Liver (tissue), 9 donors: ENCODE results near the gene DNAH8. TPM values are rescaled to one million over a fixed set of nuclear protein-coding genes. Genes with fewer than 3 reads are reported as not detected.

Experiments used
- DNase-seq: peaks from one replicate; pipeline ENCODE4 v3.0.0-alpha.2; 2017; ENCODE audit warnings: low spot score
- H3K27ac ChIP-seq, 2 donors: one replicate each; pipeline ENCODE4 v1.7.0; 2013; ENCODE audit warnings: inconsistent platforms in 2 of 2, low read length in 2 of 2, control low read depth in 1 of 2, low read depth in 1 of 2, mild to moderate bottlenecking in 1 of 2
- H3K27me3 ChIP-seq, 4 donors: one replicate each; pipeline versions ENCODE4 v1.6.1 to v1.7.0; 2013; ENCODE audit warnings: low read length in 3 of 4, inconsistent platforms in 1 of 4, mild to moderate bottlenecking in 1 of 4, moderate library complexity in 1 of 4; ENCODE audit not compliant: control insufficient read depth in 4 of 4, insufficient read depth in 4 of 4
- H3K36me3 ChIP-seq, 4 donors: one replicate each; pipeline versions ENCODE4 v1.6.1 to v1.7.0; 2013; ENCODE audit warnings: low read length in 3 of 4, mild to moderate bottlenecking in 3 of 4, low read depth in 1 of 4, moderate library complexity in 1 of 4; ENCODE audit not compliant: control insufficient read depth in 4 of 4, insufficient read depth in 3 of 4
- H3K4me1 ChIP-seq, 4 donors: one replicate each; pipeline versions ENCODE4 v1.6.1 to v1.7.0; 2013; ENCODE audit warnings: low read length in 3 of 4, mild to moderate bottlenecking in 3 of 4, moderate library complexity in 1 of 4; ENCODE audit not compliant: control insufficient read depth in 4 of 4, insufficient read depth in 4 of 4
- H3K4me3 ChIP-seq, 3 donors: one replicate each; pipeline versions ENCODE4 v1.6.1 to v1.7.0; 2013; ENCODE audit warnings: low read length in 3 of 3, control low read depth in 1 of 3, low read depth in 1 of 3, mild to moderate bottlenecking in 1 of 3
- H3K9ac ChIP-seq, 2 donors: one replicate each; pipeline ENCODE4 v1.7.0; 2013; ENCODE audit warnings: low read length in 2 of 2, mild to moderate bottlenecking in 2 of 2, moderate library complexity in 2 of 2, control low read depth in 1 of 2, low read depth in 1 of 2
- H3K9me3 ChIP-seq, 4 donors: one replicate each; pipeline versions ENCODE4 v1.6.1 to v1.7.0; 2013; ENCODE audit warnings: low read length in 3 of 4; ENCODE audit not compliant: control insufficient read depth in 4 of 4
- ATF3 ChIP-seq: IDR thresholded peaks from 2 replicates; pipeline ENCODE4 v1.6.1; 2016; ENCODE audit warnings: antibody characterized with exemption
- CTCF ChIP-seq: fragments of 150-350 bp; IDR thresholded peaks from 2 replicates; pipeline ENCODE4 v1.5.1; 2017; ENCODE audit warnings: improper control_type of control experiment, low read depth, low read length; ENCODE audit not compliant: missing input control
- EGR1 ChIP-seq, 2 donors: IDR thresholded peaks; 2 replicates each; pipeline ENCODE4 v1.6.1; 2016 to 2018; ENCODE audit warnings: antibody characterized with exemption in 2 of 2, low read depth in 2 of 2
- FOXA2 ChIP-seq: IDR thresholded peaks from 2 replicates; pipeline ENCODE4 v1.6.1; 2016; ENCODE audit warnings: antibody characterized with exemption
- HNF4A ChIP-seq, 2 donors: conservative IDR thresholded peaks; 2 replicates each; pipeline ENCODE4 v1.6.1; 2016; ENCODE audit warnings: antibody characterized with exemption in 2 of 2, mild to moderate bottlenecking in 2 of 2
- RAD21 ChIP-seq, 2 donors: IDR thresholded peaks; 2 replicates each; pipeline ENCODE4 v1.6.1; 2016; ENCODE audit warnings: antibody characterized with exemption in 2 of 2, mild to moderate bottlenecking in 2 of 2
- RXRA ChIP-seq, 2 donors: IDR thresholded peaks; 2 replicates each; pipeline ENCODE4 v1.6.1; 2017 to 2018; ENCODE audit warnings: antibody characterized with exemption in 2 of 2, mild to moderate bottlenecking in 1 of 2
- TAF1 ChIP-seq: conservative IDR thresholded peaks from 2 replicates; pipeline ENCODE4 v1.6.1; 2016; ENCODE audit warnings: antibody characterized with exemption, mild to moderate bottlenecking
- YY1 ChIP-seq: IDR thresholded peaks from 2 replicates; pipeline ENCODE4 v1.6.1; 2016; ENCODE audit warnings: antibody characterized with exemption, mild to moderate bottlenecking
- WGBS: extraction: QIAGEN DNeasy Blood & Tissue Kit; methylation state at CpG from one replicate; pipeline ENCODE4 v1.1.7; 2013; 5-methylcytosine and 5-hydroxymethylcytosine counted together
- polyA plus RNA-seq, 2 donors: library from polyadenylated mRNA; stranded (reverse) in 1 of 2; unstranded in 1 of 2; fragments of 200-250 nt in 1 of 2; fragments of >200 nt in 1 of 2; fragmentation: Nextera tagmentation in 1 of 2; extraction: Ambion mirVana in 1 of 2; gene quantifications; one replicate each; pipeline versions ENCODE4 v1.2.1 to v1.2.3, GENCODE V29; 2013 to 2015
- total RNA-seq, 2 donors: library from RNA; depleted of rRNA; stranded (reverse); fragments of >200 nt; gene quantifications; one replicate each; pipeline ENCODE4 v1.2.3, GENCODE V29; 2014
- TF ChIP-seq, protein P1 (sequence below): IDR thresholded peaks from 2 replicates; pipeline ENCODE4 v1.6.1; 2016; ENCODE audit warnings: antibody characterized with exemption
- TF ChIP-seq, protein P2 (sequence below): IDR thresholded peaks from 2 replicates; pipeline ENCODE4 v1.6.1; 2016; ENCODE audit warnings: antibody characterized with exemption
- TF ChIP-seq, protein P3 (sequence below): IDR thresholded peaks from 2 replicates; pipeline ENCODE4 v1.6.1; 2016; ENCODE audit warnings: antibody characterized with exemption, mild to moderate bottlenecking
- donor health status: healthy.
- donor health status: healthy.
- donor health status: healthy.
- donor health status: healthy.
- donor health status: healthy.

The DNAH8 gene
- total and polyA plus RNA-seq, 4 donors, result under 0.01 to 0.05 TPM; not detected in 2

DNA sequence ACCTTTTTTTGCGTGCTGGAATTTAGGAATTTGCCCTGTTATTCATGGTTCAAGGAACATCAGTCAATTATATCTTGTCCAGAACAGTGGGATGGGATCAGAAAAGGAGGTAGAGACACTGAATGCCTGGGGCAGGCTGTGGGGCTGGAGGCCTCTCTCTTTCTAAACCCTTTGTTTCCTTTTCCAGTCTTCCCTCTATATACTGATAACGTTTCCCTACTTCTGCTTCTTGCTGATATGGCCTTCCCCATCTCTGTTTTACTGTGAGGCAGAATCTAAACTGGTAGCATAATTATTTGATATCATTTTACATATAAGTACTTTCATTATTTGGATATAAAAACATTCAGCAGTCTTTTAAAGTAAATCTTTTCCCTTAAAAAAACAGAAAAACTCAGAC is 67.5 kb downstream of the DNAH8 start:
- no peaks in the 10 kb centered on the region for H3K9me3 ChIP-seq
- H3K4me3 ChIP-seq, result no peak overlapping the region
- H3K36me3 ChIP-seq, result no peaks in the 10 kb centered on the region
- no peak overlapping the region for H3K9ac ChIP-seq
- no peak for DNase-seq
- no peaks in the 10 kb centered on the region for H3K4me1 ChIP-seq
- no peak for TF ChIP-seq CTCF
- no peak for TF ChIP-seq EGR1 (IDR thresholded peaks at IDR 0.05; ENCODE audit: low read depth in 2 of 2)
- no peak for TF ChIP-seq RXRA (IDR thresholded peaks at IDR 0.05)
- no peak for TF ChIP-seq TAF1
- no peak for TF ChIP-seq ATF3
- TF ChIP-seq, protein P1, sequence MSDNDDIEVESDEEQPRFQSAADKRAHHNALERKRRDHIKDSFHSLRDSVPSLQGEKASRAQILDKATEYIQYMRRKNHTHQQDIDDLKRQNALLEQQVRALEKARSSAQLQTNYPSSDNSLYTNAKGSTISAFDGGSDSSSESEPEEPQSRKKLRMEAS, result no peak
- TF ChIP-seq FOXA2, result no peak
- TF ChIP-seq, protein P2, sequence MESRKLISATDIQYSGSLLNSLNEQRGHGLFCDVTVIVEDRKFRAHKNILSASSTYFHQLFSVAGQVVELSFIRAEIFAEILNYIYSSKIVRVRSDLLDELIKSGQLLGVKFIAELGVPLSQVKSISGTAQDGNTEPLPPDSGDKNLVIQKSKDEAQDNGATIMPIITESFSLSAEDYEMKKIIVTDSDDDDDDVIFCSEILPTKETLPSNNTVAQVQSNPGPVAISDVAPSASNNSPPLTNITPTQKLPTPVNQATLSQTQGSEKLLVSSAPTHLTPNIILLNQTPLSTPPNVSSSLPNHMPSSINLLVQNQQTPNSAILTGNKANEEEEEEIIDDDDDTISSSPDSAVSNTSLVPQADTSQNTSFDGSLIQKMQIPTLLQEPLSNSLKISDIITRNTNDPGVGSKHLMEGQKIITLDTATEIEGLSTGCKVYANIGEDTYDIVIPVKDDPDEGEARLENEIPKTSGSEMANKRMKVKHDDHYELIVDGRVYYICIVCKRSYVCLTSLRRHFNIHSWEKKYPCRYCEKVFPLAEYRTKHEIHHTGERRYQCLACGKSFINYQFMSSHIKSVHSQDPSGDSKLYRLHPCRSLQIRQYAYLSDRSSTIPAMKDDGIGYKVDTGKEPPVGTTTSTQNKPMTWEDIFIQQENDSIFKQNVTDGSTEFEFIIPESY, result no peak
- TF ChIP-seq, protein P3, sequence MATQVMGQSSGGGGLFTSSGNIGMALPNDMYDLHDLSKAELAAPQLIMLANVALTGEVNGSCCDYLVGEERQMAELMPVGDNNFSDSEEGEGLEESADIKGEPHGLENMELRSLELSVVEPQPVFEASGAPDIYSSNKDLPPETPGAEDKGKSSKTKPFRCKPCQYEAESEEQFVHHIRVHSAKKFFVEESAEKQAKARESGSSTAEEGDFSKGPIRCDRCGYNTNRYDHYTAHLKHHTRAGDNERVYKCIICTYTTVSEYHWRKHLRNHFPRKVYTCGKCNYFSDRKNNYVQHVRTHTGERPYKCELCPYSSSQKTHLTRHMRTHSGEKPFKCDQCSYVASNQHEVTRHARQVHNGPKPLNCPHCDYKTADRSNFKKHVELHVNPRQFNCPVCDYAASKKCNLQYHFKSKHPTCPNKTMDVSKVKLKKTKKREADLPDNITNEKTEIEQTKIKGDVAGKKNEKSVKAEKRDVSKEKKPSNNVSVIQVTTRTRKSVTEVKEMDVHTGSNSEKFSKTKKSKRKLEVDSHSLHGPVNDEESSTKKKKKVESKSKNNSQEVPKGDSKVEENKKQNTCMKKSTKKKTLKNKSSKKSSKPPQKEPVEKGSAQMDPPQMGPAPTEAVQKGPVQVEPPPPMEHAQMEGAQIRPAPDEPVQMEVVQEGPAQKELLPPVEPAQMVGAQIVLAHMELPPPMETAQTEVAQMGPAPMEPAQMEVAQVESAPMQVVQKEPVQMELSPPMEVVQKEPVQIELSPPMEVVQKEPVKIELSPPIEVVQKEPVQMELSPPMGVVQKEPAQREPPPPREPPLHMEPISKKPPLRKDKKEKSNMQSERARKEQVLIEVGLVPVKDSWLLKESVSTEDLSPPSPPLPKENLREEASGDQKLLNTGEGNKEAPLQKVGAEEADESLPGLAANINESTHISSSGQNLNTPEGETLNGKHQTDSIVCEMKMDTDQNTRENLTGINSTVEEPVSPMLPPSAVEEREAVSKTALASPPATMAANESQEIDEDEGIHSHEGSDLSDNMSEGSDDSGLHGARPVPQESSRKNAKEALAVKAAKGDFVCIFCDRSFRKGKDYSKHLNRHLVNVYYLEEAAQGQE, result no peak
- TF ChIP-seq HNF4A (conservative IDR thresholded peaks at IDR 0.05), result no peak
- TF ChIP-seq RAD21 (IDR thresholded peaks at IDR 0.05), result no peak
- 80% methylated on average over 2 of the region's 2 CpGs for WGBS
- peaks cover 0 to 6% (median 0%) of the 10 kb centered on the region in 4 donors for H3K27me3 ChIP-seq
- no peak overlapping the region for H3K27ac ChIP-seq

DNA sequence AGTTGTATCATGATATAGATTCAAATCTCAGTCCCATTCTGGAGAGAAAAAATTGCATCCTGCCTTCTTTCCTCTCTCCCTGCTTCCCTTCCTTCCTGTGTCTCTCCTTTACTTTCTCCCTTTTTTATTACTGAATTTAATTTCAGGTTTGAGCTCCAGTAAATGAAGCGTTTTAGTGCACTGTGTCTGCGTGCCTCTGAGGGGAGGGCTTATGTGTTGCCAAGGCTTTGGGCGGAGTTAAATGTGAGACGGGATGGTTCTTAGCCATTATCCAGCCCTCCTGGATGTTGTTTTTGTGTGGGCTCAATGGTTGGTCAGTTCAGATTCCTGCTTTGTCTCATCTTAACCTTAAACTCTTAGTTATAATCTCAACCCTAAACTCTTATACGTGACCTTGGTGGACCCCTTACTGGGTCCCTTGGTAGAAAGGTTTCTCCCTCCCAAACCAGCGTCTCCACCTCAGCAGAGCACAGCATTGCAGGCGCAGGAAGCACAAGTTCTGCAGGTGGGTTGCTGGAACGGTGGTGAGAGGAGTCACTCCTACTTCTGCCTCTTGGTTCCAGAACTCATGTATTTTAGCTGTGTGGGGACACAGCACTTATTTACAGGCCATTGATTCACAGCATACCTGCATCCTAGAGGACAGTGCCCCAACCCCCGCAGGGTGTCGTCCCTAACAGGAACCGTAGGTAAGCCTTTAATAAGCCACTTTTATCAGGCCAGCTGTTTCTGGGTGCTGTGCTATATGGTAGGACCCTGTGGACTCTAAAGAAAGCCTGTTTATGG is 68.5 kb downstream of the DNAH8 start:
- TF ChIP-seq YY1, result no peak
- TF ChIP-seq TAF1, result no peak
- no peak for TF ChIP-seq FOXA2
- Histone ChIP-seq H3K4me1 (no peaks in the 10 kb centered on the region), H3K9me3 (no peaks in the 10 kb centered on the region), H3K4me3 (no peak overlapping the region), H3K36me3 (no peaks in the 10 kb centered on the region), H3K27ac (no peak overlapping the region), H3K27me3 (peaks cover 0 to 6% (median 0%) of the 10 kb centered on the region in 4 donors), H3K9ac (no peak overlapping the region)
- DNase-seq, result no peak
- 55% methylated on average over 11 of the region's 11 CpGs for WGBS
